Hindlimb muscle (tissue), 1 donor: ENCODE measurements around the gene PPIG. TPM values are rescaled to one million over a fixed set of nuclear protein-coding genes. Genes with fewer than 3 reads are reported as not detected.
"Not testable (repeated sequence)": the region's sequence is repeated elsewhere in the genome, so short reads cannot be mapped to it uniquely, and the experiment has no call there.

ENCODE experiments used
- DNase-seq: peaks from one replicate; pipeline ENCODE4 v3.0.0-alpha.2; 2013
- polyA plus RNA-seq: library from polyadenylated mRNA; unstranded; fragments of 120-200 nt; gene quantifications from one replicate; pipeline ENCODE4 v1.2.1, GENCODE V29; 2013; ENCODE audit not compliant: insufficient read length

Gene PPIG
- polyA plus RNA-seq, 1 donor, result 44.8 TPM

GRCh38 chr2:169596546-169596945, 12.4 kb downstream of the PPIG start:
- DNase-seq, result not testable (repeated sequence)

GRCh38 chr2:169598982-169599381, 14.8 kb downstream of the PPIG start:
- no peak for DNase-seq

GRCh38 chr2:169599568-169599967, 15.4 kb downstream of the PPIG start:
- no peak for DNase-seq

- no peak for DNase-seq
Observed at GRCh38 chr2:169609264-169609663, 25.1 kb downstream of the PPIG start.

GRCh38 chr2:169613876-169614275, 29.7 kb downstream of the PPIG start:
- DNase-seq, result no peak

GRCh38 chr2:169615982-169616381, 31.8 kb downstream of the PPIG start:
- DNase-seq, result not testable (repeated sequence)

GRCh38 chr2:169619946-169620345, 35.8 kb downstream of the PPIG start:
- no peak for DNase-seq

- DNase-seq, result no peak
Observed at GRCh38 chr2:169620509-169620908, 36.4 kb downstream of the PPIG start.

GRCh38 chr2:169623235-169623634, 39.1 kb downstream of the PPIG start:
- no peak for DNase-seq

- DNase-seq, result no peak
Observed at GRCh38 chr2:169625781-169626180, 41.6 kb downstream of the PPIG start.

GRCh38 chr2:169636440-169637097, 52.4 kb downstream of the PPIG start:
- DNase-seq, result no peak

- DNase-seq, result no peak
Observed at GRCh38 chr2:169637620-169638019, 53.5 kb downstream of the PPIG start.

- DNase-seq, result no peak
Observed at GRCh38 chr2:169640104-169640503, 56.0 kb downstream of the PPIG start.

GRCh38 chr2:169641464-169641863, 57.3 kb downstream of the PPIG start:
- DNase-seq, result no peak

GRCh38 chr2:169644173-169644572, 60.0 kb downstream of the PPIG start:
- DNase-seq, result no peak

- DNase-seq, result no peak
Observed at GRCh38 chr2:169647496-169647895, 63.3 kb downstream of the PPIG start.

GRCh38 chr2:169649278-169649677, 65.1 kb downstream of the PPIG start:
- DNase-seq, result no peak

- DNase-seq, result no peak
Observed at GRCh38 chr2:169653636-169654035, 69.5 kb downstream of the PPIG start.

GRCh38 chr2:169656164-169656563, 72.0 kb downstream of the PPIG start:
- no peak for DNase-seq

- no peak for DNase-seq
Observed at GRCh38 chr2:169658877-169659276, 74.7 kb downstream of the PPIG start.

GRCh38 chr2:169659320-169659719, 75.2 kb downstream of the PPIG start:
- DNase-seq, result no peak

- DNase-seq, result no peak
Observed at GRCh38 chr2:169661265-169661664, 77.1 kb downstream of the PPIG start.

- DNase-seq, result no peak
Observed at GRCh38 chr2:169662744-169663143, 78.6 kb downstream of the PPIG start.

- DNase-seq, result no peak
Observed at GRCh38 chr2:169663247-169663646, 79.1 kb downstream of the PPIG start.

- DNase-seq, result no peak
Observed at GRCh38 chr2:169664600-169664977, 80.4 kb downstream of the PPIG start.
